ENCODE data around the gene RAB3C.

Gene RAB3C

DNA sequence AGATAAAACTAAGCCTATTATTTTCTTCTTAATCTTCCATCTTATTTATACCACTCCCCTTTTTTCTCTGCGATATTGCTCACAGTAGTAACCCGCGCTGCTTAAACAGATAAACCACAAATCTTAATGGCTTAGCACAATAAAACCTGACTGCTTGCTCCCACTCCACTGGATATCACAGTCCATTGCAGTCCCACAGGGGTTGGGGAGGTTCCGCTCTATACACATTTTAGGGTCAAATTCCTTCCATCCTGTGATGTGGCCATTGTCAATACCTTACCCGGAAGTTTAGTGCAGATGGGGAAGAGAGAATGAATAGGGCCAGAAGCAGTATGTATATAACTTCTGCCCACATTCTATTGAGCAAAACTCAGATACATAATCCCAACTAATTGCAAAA is 193.7 kb downstream of the RAB3C start:
- TF ChIP-seq, protein P1, sequence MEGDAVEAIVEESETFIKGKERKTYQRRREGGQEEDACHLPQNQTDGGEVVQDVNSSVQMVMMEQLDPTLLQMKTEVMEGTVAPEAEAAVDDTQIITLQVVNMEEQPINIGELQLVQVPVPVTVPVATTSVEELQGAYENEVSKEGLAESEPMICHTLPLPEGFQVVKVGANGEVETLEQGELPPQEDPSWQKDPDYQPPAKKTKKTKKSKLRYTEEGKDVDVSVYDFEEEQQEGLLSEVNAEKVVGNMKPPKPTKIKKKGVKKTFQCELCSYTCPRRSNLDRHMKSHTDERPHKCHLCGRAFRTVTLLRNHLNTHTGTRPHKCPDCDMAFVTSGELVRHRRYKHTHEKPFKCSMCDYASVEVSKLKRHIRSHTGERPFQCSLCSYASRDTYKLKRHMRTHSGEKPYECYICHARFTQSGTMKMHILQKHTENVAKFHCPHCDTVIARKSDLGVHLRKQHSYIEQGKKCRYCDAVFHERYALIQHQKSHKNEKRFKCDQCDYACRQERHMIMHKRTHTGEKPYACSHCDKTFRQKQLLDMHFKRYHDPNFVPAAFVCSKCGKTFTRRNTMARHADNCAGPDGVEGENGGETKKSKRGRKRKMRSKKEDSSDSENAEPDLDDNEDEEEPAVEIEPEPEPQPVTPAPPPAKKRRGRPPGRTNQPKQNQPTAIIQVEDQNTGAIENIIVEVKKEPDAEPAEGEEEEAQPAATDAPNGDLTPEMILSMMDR (conservative IDR thresholded peaks at IDR 0.05), result no peak
- no peak for TF ChIP-seq ZFX (IDR thresholded peaks at IDR 0.05)
- no peak overlapping the region for H3K27ac ChIP-seq

DNA sequence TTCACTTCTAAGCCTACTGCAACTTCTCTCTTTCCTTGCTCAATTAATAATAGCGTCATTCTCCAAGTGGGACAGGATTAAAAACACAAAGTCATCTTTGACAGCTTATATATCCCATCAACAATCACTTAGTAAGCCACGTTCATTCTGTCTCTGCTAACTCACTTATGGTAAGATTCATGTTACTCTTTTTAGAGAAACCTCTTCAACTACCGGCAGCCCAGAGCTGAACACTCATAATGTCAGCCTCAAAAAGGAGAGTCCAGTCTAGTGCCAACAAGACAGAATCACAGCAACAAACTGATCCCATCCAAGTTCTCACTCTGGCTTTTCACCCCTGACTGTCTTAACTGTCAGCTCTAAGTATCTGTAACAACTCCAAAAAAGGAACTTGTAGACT is 196.0 kb downstream of the RAB3C start:
- no peak overlapping the region for H3K27ac ChIP-seq
- TF ChIP-seq, protein P1 (conservative IDR thresholded peaks at IDR 0.05), result no peak
- TF ChIP-seq ZFX (IDR thresholded peaks at IDR 0.05), result no peak

DNA sequence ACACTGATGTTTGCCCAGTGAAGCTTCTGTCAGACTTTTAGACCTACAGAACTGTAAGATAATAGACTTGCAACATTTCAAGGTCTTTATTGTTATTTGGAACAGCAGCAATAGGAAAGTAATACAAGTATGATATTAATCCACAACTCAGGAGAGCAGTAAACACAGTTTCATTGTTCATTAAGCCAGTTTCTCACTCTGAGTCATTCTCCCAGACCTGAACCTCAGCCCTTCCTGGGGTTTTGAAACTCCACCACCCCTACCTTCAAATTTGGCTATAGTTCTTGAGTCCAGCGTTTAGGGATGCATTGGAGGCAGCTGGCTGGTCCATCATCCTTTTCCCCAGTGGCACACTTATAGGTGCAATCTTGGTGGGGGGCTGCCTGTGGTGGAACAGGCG is 203.2 kb downstream of the RAB3C start:
- TF ChIP-seq, protein P1 (conservative IDR thresholded peaks at IDR 0.05), result no peak
- no peak for TF ChIP-seq ZFX (IDR thresholded peaks at IDR 0.05)
- H3K27ac ChIP-seq, result no peak overlapping the region

DNA sequence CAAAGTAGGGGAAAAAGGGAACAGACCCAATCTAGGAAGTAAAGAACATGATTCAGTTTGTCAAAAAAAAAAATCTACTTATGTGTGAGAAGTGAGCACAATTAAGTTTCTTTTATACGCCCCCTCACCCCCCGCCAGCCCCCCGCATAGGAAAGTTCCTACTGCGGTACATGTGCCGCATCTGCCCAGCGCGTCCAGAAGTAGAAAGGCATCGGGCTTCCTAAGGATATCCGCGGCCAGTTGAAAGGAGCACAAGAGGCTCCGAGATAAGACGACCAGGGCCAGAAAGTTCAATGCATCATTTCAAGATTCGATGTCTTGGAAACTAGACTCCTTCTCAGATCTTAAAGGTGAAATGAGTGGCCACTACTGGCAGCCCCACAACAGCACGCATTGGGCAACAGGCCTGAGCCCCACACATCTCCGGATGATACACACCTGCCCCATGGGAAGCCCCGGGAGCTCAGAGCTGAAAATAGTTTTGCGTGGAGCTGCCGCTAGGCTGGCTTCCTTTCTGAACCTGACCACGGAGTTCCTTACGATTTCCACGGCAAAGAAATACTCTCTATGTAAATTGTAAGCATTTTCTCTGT is 203.9 kb downstream of the RAB3C start:
- H3K27ac ChIP-seq, result no peak overlapping the region
- TF ChIP-seq, protein P1 (conservative IDR thresholded peaks at IDR 0.05), result no peak
- no peak for TF ChIP-seq ZFX (IDR thresholded peaks at IDR 0.05)

DNA sequence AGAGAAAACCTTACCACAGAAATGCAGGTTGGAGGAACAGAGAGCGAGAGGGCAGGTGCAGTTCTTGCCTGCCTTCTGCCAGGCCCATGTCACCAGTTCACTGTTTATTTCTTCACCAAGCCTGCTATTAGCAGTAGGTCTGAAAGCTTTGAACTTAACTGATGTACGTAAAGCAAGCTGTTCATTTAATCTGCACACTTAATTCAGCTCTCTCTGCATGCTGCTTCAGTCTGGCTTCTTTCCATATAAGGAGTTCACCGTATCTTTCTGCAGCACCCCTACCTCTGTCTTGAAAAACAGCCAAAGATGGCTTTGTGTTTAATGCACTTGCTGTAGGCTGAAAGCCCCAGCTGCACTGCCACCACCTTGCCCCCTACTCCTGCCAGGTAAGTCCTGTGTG is 205.1 kb downstream of the RAB3C start:
- TF ChIP-seq, protein P1 (conservative IDR thresholded peaks at IDR 0.05), result no peak
- no peak for TF ChIP-seq ZFX (IDR thresholded peaks at IDR 0.05)
- H3K27ac ChIP-seq, result no peak overlapping the region

DNA sequence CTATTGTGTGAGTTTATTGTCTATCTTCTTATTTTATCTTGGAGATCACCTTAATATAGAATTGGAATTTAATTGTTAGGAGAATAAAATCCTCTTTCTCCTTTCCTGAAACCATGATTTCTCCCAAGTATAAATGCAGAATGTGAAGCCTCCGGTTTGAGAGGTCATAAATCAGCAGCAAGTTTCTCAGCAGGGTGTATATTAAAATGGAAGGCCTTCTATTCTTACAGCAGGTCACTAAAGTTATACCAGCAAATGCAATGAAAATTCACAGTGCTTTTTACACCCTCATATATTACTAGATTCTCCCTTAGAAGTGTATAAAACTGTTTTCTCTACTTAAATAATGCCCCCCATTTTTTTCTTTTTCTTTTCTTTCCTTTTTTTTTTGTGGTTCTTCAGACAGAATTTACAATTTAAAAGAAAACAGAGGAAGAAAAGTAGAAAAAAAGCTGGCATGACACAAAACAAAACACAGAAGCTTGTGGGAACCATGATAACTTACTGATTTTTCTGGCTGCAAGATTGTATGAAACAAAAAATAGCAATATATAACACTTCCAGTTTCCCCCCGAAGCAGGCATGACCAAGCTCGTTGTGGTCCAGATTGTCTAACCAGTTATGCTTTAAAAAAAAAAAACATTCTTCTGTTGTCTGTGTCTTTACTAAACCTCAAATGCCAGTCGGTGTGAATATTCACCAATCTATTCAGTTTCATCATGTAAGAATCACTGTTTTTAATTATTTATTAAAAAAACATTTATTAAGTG is 211.2 kb downstream of the RAB3C start:
- H3K27ac ChIP-seq, result no peak overlapping the region
- TF ChIP-seq, protein P1 (conservative IDR thresholded peaks at IDR 0.05), result no peak
- TF ChIP-seq ZFX (IDR thresholded peaks at IDR 0.05), result no peak

DNA sequence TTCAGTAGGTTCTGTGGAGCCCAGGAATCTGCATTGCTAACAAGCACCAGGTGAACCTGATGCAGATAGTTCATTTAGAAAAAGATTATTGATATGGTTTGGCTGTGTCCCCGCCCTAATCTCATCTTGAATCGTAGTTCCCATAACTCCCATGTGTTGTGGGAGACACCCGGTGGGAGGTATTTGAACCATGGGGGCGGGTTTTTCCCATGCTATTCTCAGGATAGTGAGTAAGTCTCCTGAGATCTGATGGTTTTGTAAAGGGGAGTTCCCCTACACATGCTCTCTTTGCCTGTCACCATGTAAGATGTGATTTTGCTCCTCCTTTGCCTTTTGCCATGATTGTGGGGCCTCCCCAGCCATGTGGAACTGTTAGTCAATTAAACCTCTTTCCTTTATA is 212.0 kb downstream of the RAB3C start:
- no peak for TF ChIP-seq ZFX (IDR thresholded peaks at IDR 0.05)
- TF ChIP-seq, protein P1 (conservative IDR thresholded peaks at IDR 0.05), result no peak
- no peak overlapping the region for H3K27ac ChIP-seq
